ENCODE results near the gene STK24.

Gene STK24

DNA sequence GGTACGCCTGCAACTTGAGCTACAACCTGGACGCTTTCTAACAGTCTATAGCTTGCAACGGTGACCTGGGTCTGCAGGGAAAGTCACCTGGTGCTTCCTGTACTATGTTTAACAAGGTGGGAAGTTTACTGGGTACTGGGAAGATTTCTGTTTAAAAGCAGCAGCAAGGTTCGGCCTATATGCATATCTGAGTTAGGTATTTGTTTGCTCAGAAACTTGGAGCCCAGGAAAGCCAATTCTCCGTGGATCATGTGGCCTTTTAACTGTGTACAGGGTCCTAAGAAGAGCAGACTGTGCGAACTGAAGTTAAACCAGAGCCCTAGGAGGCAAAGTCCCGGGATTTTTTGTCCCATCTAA, 103.1 kb downstream of the STK24 start:
- TF ChIP-seq, protein P1, sequence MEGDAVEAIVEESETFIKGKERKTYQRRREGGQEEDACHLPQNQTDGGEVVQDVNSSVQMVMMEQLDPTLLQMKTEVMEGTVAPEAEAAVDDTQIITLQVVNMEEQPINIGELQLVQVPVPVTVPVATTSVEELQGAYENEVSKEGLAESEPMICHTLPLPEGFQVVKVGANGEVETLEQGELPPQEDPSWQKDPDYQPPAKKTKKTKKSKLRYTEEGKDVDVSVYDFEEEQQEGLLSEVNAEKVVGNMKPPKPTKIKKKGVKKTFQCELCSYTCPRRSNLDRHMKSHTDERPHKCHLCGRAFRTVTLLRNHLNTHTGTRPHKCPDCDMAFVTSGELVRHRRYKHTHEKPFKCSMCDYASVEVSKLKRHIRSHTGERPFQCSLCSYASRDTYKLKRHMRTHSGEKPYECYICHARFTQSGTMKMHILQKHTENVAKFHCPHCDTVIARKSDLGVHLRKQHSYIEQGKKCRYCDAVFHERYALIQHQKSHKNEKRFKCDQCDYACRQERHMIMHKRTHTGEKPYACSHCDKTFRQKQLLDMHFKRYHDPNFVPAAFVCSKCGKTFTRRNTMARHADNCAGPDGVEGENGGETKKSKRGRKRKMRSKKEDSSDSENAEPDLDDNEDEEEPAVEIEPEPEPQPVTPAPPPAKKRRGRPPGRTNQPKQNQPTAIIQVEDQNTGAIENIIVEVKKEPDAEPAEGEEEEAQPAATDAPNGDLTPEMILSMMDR (IDR thresholded peaks at IDR 0.05): no peak

DNA sequence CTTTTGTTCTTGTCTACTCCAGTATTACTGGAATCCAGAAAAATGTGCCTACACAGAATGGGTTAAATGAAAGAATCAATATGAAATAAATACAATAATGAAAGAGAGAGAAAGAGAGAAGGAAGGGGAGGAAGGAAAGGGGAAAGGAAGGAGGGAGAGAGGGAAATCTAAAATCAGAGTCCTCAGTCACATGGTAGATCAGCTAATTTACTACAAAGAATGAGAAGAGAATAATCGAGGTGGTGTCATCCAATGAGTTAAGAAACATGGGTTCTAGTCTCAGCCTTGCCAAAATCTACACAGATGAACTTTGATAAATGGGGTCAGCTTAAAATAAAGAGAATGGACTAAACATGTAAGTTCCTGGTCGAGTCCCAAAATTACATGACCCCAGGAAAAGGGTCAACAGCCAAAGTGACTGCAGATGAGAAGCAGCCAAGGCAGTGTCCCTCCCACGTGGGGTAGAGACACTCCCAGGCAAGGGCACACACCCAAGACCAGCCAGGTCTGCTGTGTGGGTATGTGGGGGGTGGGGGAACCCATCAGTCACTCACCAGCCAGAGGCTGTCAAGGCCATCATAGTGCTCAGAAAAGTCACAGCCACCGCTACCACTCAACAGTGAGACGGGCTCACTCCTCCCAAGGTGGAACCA, 103.6 kb downstream of the STK24 start:
- TF ChIP-seq, protein P1 (IDR thresholded peaks at IDR 0.05): no peak

DNA sequence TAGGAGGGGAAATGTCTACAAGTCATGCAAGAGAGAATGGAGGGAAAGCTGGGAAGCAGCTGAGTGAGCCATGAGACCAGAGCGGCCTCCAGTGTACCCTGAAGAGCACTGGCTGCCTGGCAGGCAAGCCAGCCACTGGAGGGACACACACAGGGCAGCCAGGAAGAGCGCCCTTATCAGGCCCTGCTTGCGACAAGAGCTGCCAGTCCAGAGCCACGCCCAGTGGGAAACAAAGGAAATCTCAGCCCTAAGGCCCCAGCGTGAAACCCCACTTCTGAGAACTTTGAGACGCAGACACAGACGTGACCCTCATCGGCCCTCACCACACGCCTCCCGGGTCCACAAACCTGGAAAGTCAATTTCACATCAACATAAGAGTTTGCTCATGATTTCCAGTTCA, 105.0 kb downstream of the STK24 start:
- TF ChIP-seq, protein P1 (IDR thresholded peaks at IDR 0.05): no peak

DNA sequence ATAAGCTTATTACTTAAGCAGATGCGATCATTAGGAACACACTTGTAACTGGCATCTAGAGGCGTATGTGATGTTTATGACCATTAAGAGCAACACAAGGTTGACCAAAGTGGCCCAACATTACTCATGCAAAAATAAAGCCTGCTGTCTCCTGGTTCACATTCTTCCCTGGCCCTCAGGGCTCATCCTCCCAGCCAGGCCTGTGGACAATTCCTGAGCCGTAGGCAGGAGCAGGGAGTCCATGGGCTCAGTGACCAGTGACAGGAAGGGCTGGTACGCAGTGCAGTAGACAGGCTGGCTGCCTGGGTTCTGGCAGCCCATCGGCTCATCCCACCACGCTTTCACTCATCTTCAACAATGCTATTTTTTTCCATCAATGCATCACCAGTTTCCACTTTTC, 106.0 kb downstream of the STK24 start:
- TF ChIP-seq, protein P1 (IDR thresholded peaks at IDR 0.05): no peak

DNA sequence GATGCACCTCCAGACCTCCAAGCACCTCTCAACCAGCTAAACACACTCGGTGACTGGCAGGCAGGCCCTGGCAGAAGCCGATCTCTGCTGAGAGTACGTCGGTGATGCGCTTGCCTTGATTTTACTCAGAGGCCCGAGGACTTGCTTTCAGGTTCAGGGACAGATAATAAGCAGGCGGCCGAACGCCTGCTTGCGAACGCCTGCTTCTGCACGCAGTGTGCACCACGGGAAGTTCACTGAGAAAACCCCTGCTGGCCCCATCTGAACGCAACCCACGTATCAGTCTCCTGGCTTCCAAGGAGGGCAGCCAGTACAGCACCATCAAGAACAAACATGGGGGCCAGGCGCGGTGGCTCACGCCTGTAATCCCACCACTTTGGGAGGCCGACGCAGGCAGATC, 108.0 kb downstream of the STK24 start:
- TF ChIP-seq, protein P1 (IDR thresholded peaks at IDR 0.05): no peak

DNA sequence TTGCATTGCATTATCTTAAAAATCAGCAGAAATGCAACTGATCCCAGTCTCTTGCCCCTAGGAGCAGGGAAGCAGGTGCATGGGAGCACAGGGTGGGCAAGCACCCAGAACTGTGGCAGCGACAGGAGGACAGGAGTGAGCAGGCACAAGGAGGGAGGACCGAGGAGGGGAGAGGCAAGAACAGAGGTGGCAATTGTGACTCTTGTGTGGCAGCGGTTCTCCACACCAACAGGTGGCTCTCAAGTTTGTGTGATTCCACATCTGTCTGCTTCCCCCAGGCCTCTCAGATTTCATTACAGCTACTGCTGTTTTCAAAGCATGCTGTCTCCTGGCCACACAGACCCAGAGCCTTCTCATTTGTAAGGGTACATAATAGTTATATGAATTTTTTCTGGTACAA, 108.5 kb downstream of the STK24 start:
- TF ChIP-seq, protein P1 (IDR thresholded peaks at IDR 0.05): no peak

DNA sequence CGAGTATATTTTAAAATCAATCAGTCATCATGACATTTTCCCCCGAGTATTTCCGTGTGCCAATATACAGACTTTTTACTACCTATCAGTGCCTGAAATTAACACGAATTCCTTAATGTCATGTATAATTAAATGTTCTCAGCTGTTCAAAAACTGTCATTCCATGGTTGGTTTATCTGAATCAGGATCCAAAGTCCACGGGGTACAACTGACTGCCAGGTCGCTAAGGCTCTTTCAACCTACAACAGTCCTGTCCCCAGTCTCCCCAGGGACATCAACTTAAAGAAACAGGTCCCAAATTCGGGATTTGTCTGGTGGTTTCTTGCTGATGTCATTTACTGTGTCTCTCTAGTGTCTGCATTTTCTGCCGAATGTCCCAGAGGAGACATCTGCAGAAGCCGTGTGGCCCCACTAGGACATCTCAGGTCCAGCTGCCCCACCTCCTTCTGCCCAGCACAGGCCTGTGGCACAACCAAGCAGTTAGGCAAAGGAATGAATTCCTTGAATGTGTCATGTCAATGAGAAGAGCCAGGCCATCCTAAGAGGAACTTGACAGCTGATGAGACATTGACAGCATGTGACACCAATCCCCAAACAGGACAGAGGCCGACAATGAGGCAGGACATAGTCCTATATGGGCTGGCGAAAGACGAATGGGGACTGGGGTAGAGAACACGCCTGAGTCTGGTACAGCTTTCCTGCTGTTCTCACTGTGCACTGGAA, 109.5 kb downstream of the STK24 start:
- TF ChIP-seq, protein P1 (IDR thresholded peaks at IDR 0.05): no peak
